Measurements from ENCODE around the gene TAF6. TPM values are rescaled to one million over a fixed set of nuclear protein-coding genes. Genes with fewer than 3 reads are reported as not detected.

Gene TAF6
- total RNA-seq, 1 experiment from 2014 or later: 87.1 TPM

- H2AFZ ChIP-seq (ENCODE audit: low read length): no peak overlapping the region
- H3K27ac Mint-ChIP-seq: no peak overlapping the region
- peak; percentile 32; the same call in 1 of the 3 replicates for TF ChIP-seq CTCF (conservative IDR thresholded peaks at IDR 0.05)
- H3K18ac ChIP-seq (ENCODE audit: insufficient read length, low read depth, low read length): no peak overlapping the region
- no peak overlapping the region for H3K4ac ChIP-seq (ENCODE audit: low read depth, low read length)
- no peak overlapping the region for H2BK20ac ChIP-seq (ENCODE audit: low read depth, low read length, poor library complexity, severe bottlenecking)
- H2BK120ac ChIP-seq (ENCODE audit: low read depth, low read length, poor library complexity, severe bottlenecking): no peak overlapping the region
- no peak overlapping the region for H2BK15ac ChIP-seq (ENCODE audit: low read depth, low read length)
- peaks cover 68 to 89% (median 88%) of the 10 kb centered on the region in 3 experiments for H3K36me3 Mint-ChIP-seq (ENCODE audit: insufficient read depth in 1 of 3, low read depth in 3 of 3)
- no peaks in the 10 kb centered on the region for H4K20me1 ChIP-seq (ENCODE audit: control insufficient read depth, insufficient read depth, insufficient read length)
- no peaks in the 10 kb centered on the region for H3K4me1 ChIP-seq (ENCODE audit: insufficient read depth, low read length)
- H3K79me2 ChIP-seq (ENCODE audit: insufficient read depth, low read length): no peaks in the 10 kb centered on the region
- H4K91ac ChIP-seq (ENCODE audit: insufficient read length, low read depth, low read length): no peak overlapping the region
- H3K4me2 ChIP-seq (ENCODE audit: insufficient read depth, insufficient read length, low read length): no peak overlapping the region
- H2BK5ac ChIP-seq (ENCODE audit: insufficient read length, low read length): no peak overlapping the region
- no peak overlapping the region for H3T11ph ChIP-seq (ENCODE audit: low read length)
- no peak for DNase-seq
- no peak overlapping the region for H3K4me3 Mint-ChIP-seq
- no peak overlapping the region for H3K14ac ChIP-seq (ENCODE audit: insufficient read depth, low read length)
- no peak overlapping the region for H2AK5ac ChIP-seq (ENCODE audit: insufficient read length, low read length)
- no peaks in the 10 kb centered on the region for H3K79me1 ChIP-seq (ENCODE audit: insufficient read depth, low read depth, low read length, poor library complexity, severe bottlenecking)
- no peak overlapping the region for H4K5ac ChIP-seq (ENCODE audit: insufficient read length, low read depth, low read length)
- no CpG with 5 or more reads among the region's 12 CpGs for WGBS (ENCODE audit: extremely low coverage, insufficient read length, low lambda C conversion rate)
- no peak overlapping the region for H2BK12ac ChIP-seq (ENCODE audit: insufficient read length, low read depth, low read length)
- no peaks in the 10 kb centered on the region for H3K9me3 ChIP-seq (ENCODE audit: control insufficient read depth, low read depth, low read length)
- H3K23me2 ChIP-seq (ENCODE audit: insufficient read length, low read depth, low read length, poor library complexity, severe bottlenecking): no peaks in the 10 kb centered on the region
- H3K9ac ChIP-seq (ENCODE audit: extremely low read depth, insufficient read length, low read length): no peak overlapping the region
- no peak overlapping the region for H3K23ac ChIP-seq (ENCODE audit: insufficient read length, low read depth, low read length)
- H3K56ac ChIP-seq (ENCODE audit: insufficient read length, low read depth, low read length): no peak overlapping the region
- no peak overlapping the region for H3K27ac ChIP-seq (ENCODE audit: insufficient read length, low read depth, low read length)
- H3K4me1 Mint-ChIP-seq: 0 out of 4 replicates have a peak, but pooled peaks cover 0 to 3% of the 10 kb centered on the region in 2 experiments
- H3K27me3 ChIP-seq (ENCODE audit: insufficient read depth, low read length): no peaks in the 10 kb centered on the region
- no peaks in the 10 kb centered on the region for H3K9me3 Mint-ChIP-seq
- no peak overlapping the region for H4K8ac ChIP-seq (replicated peaks; ENCODE audit: insufficient read length, low read depth, low read length)
- no peaks in the 10 kb centered on the region for H3K27me3 Mint-ChIP-seq (ENCODE audit: low read depth)
Observed at GRCh38 chr7:100109521-100110163, 9.5 kb downstream of the TAF6 start.
